ENCODE data around the gene FOXD4L1.
"Not testable (repeated sequence)": the region's sequence is repeated elsewhere in the genome, so short reads cannot be mapped to it uniquely, and the experiment has no call there.

Gene FOXD4L1

GRCh38 chr2:113498365-113498764 lies at the start of gene FOXD4L1:
TSS of gene FOXD4L1 (plus strand) at chr2:113498665. CDS start at chr2:113499257, 592 bp downstream.
- DNase-seq (ENCODE audit: extremely low read depth in 1 of 2, low read depth in 1 of 2), result not testable (repeated sequence)

- not testable (repeated sequence) for DNase-seq (ENCODE audit: extremely low read depth in 1 of 2, low read depth in 1 of 2)
Observed at GRCh38 chr2:113465770-113466169, 32.7 kb upstream of the FOXD4L1 start.

- DNase-seq (ENCODE audit: extremely low read depth in 1 of 2, low read depth in 1 of 2), result not testable (repeated sequence)
Observed at GRCh38 chr2:113476688-113477368, 21.6 kb upstream of the FOXD4L1 start.

GRCh38 chr2:113496527-113496926 lies 1.9 kb upstream of the FOXD4L1 start:
- DNase-seq (ENCODE audit: extremely low read depth in 1 of 2, low read depth in 1 of 2), result not testable (repeated sequence)

GRCh38 chr2:113499019-113499885 lies 787 bp downstream of the FOXD4L1 start:
- DNase-seq (ENCODE audit: extremely low read depth in 1 of 2, low read depth in 1 of 2), result not testable (repeated sequence)

- DNase-seq (ENCODE audit: extremely low read depth in 1 of 2, low read depth in 1 of 2), result not testable (repeated sequence)
Observed at GRCh38 chr2:113499886-113500722, 1.6 kb downstream of the FOXD4L1 start.

- not testable (repeated sequence) for DNase-seq (ENCODE audit: extremely low read depth in 1 of 2, low read depth in 1 of 2)
Observed at GRCh38 chr2:113500723-113501038, 2.2 kb downstream of the FOXD4L1 start.

- not testable (repeated sequence) for DNase-seq (ENCODE audit: extremely low read depth in 1 of 2, low read depth in 1 of 2)
Observed at GRCh38 chr2:113502216-113503093, 4.0 kb downstream of the FOXD4L1 start.

GRCh38 chr2:113503094-113504042 lies 4.9 kb downstream of the FOXD4L1 start:
- DNase-seq (ENCODE audit: extremely low read depth in 1 of 2, low read depth in 1 of 2), result not testable (repeated sequence)

- DNase-seq (ENCODE audit: extremely low read depth in 1 of 2, low read depth in 1 of 2), result not testable (repeated sequence)
Observed at GRCh38 chr2:113504081-113504480, 5.6 kb downstream of the FOXD4L1 start.

- DNase-seq (ENCODE audit: extremely low read depth in 1 of 2, low read depth in 1 of 2), result not testable (repeated sequence)
Observed at GRCh38 chr2:113507394-113508140, 9.1 kb downstream of the FOXD4L1 start.

GRCh38 chr2:113508187-113508586 lies 9.7 kb downstream of the FOXD4L1 start:
- DNase-seq (ENCODE audit: extremely low read depth in 1 of 2, low read depth in 1 of 2), result not testable (repeated sequence)

GRCh38 chr2:113510913-113511312 lies 12.4 kb downstream of the FOXD4L1 start:
- not testable (repeated sequence) for DNase-seq (ENCODE audit: extremely low read depth in 1 of 2, low read depth in 1 of 2)

- not testable (repeated sequence) for DNase-seq (ENCODE audit: extremely low read depth in 1 of 2, low read depth in 1 of 2)
Observed at GRCh38 chr2:113511859-113512258, 13.4 kb downstream of the FOXD4L1 start.

- DNase-seq (ENCODE audit: extremely low read depth in 1 of 2, low read depth in 1 of 2), result not testable (repeated sequence)
Observed at GRCh38 chr2:113515457-113515856, 17.0 kb downstream of the FOXD4L1 start.

GRCh38 chr2:113515995-113516394 lies 17.5 kb downstream of the FOXD4L1 start:
- not testable (repeated sequence) for DNase-seq (ENCODE audit: extremely low read depth in 1 of 2, low read depth in 1 of 2)

GRCh38 chr2:113517025-113517424 lies 18.6 kb downstream of the FOXD4L1 start:
- not testable (repeated sequence) for DNase-seq (ENCODE audit: extremely low read depth in 1 of 2, low read depth in 1 of 2)

- not testable (repeated sequence) for DNase-seq (ENCODE audit: extremely low read depth in 1 of 2, low read depth in 1 of 2)
Observed at GRCh38 chr2:113520837-113521236, 22.4 kb downstream of the FOXD4L1 start.

Measured in activated CD8-positive, alpha-beta memory T cell treated with anti-CD3 and anti-CD28 coated beads for 1 hour (primary cell).